SK-N-SH (cell line): ENCODE results near the gene SMIM30.

Source experiments
- EP300 ChIP-seq, 2 experiments: IDR thresholded peaks; 2 replicates each; pipeline versions ENCODE4 v1.4.0 to v1.6.1; 2012; ENCODE audit warnings: borderline replicate concordance in 1 of 2, low read depth in 1 of 2, low read length in 1 of 2
- FOXJ3 ChIP-seq: sonication (generic); formaldehyde crosslinking; IDR thresholded peaks from 2 replicates; pipeline ENCODE4 v1.5.1; 2020; ENCODE audit warnings: mild to moderate bottlenecking, missing genetic modification reagents
- TAF1 ChIP-seq: IDR thresholded peaks from 2 replicates; pipeline ENCODE4 v1.6.1; 2012; ENCODE audit warnings: low read depth, mild to moderate bottlenecking, low read length, moderate library complexity, borderline replicate concordance
- TCF12 ChIP-seq: IDR thresholded peaks from 2 replicates; pipeline ENCODE4 v1.4.0; 2012
- TF ChIP-seq, protein P1 (sequence below): fragments of 200-600 bp; sonication (generic); IDR thresholded peaks from 2 replicates; pipeline ENCODE4 v1.6.1; 2017; ENCODE audit warnings: antibody characterized with exemption, mild to moderate bottlenecking, moderate library complexity

DNA sequence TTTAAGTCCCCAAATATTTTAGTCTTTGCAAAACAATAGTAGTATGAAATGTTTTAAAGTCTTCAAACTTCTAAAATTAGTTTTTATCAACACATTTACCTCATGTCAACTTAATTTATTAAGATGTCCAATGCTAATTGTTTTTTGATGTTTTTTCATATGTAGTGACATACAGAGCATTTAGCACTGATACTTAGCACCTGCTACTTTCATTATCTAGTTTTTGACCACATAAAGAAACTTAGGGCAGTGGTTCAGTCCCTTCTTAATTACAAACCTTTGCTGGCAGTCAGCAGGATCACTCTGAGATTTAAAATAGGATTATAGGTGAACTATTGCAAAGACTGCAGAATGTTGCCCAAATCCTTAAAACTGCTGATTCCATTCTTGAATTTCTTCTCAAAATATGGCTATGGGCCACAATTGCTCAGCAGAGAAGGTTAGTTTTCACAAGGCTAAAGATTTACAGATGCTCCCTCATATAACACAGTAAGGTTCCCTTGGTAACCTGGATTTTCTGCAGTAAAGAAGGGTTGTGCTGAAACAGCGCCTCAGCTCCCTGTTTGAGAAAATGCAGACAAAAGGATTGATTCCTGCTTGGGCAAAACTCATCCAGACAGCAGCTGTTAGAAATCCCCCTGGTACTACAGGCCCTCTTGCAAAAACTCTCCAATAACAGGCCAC is 35.1 kb downstream of the SMIM30 start:
- TF ChIP-seq FOXJ3 (no peak), EP300 (IDR thresholded peaks at IDR 0.05; ENCODE audit: borderline replicate concordance in 1 of 2, low read depth in 1 of 2, low read length in 1 of 2) (no peak), TAF1 (no peak), TCF12 (no peak)
- TF ChIP-seq, protein P1, sequence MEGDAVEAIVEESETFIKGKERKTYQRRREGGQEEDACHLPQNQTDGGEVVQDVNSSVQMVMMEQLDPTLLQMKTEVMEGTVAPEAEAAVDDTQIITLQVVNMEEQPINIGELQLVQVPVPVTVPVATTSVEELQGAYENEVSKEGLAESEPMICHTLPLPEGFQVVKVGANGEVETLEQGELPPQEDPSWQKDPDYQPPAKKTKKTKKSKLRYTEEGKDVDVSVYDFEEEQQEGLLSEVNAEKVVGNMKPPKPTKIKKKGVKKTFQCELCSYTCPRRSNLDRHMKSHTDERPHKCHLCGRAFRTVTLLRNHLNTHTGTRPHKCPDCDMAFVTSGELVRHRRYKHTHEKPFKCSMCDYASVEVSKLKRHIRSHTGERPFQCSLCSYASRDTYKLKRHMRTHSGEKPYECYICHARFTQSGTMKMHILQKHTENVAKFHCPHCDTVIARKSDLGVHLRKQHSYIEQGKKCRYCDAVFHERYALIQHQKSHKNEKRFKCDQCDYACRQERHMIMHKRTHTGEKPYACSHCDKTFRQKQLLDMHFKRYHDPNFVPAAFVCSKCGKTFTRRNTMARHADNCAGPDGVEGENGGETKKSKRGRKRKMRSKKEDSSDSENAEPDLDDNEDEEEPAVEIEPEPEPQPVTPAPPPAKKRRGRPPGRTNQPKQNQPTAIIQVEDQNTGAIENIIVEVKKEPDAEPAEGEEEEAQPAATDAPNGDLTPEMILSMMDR, result no peak
